Upper lobe of left lung (tissue), 6 donors: ENCODE results near the gene MRPL43. TPM values are rescaled to one million over a fixed set of nuclear protein-coding genes. Genes with fewer than 3 reads are reported as not detected.

ENCODE experiments used
- ATAC-seq, 2 donors: fragments of 200-7000 bp; cut with Tn5 transposase; one replicate each; pipeline ENCODE4 v1.9.1; 2022; ENCODE audit warnings: mild to moderate bottlenecking in 2 of 2, moderate library complexity in 2 of 2; ENCODE audit not compliant: low FRiP score in 2 of 2
- DNase-seq, 2 donors: peaks; one replicate each; pipeline ENCODE4 v3.0.0-alpha.2; 2019 to 2020
- H3K27ac ChIP-seq, 4 donors: fragments of 200-600 bp; sonication (generic); one replicate each; pipeline ENCODE4 v1.5.1; 2016 to 2019
- H3K27me3 ChIP-seq, 4 donors: fragments of 200-600 bp; sonication (generic); one replicate each; pipeline ENCODE4 v1.5.1; 2017 to 2019
- H3K36me3 ChIP-seq, 4 donors: fragments of 200-600 bp; sonication (generic); one replicate each; pipeline ENCODE4 v1.5.1; 2016 to 2019
- H3K4me1 ChIP-seq, 4 donors: fragments of 200-600 bp; sonication (generic); one replicate each; pipeline ENCODE4 v1.5.1; 2018 to 2019
- H3K4me3 ChIP-seq, 4 donors: fragments of 200-600 bp; sonication (generic); one replicate each; pipeline ENCODE4 v1.5.1; 2017 to 2019; ENCODE audit warnings: mild to moderate bottlenecking in 2 of 4, moderate library complexity in 1 of 4
- H3K9me3 ChIP-seq, 4 donors: fragments of 200-600 bp; sonication (generic); one replicate each; pipeline ENCODE4 v1.5.1; 2018 to 2019
- EP300 ChIP-seq, 4 donors: sonication (generic); formaldehyde crosslinking; IDR thresholded peaks; one replicate each; pipeline ENCODE4 v1.5.1; 2017; ENCODE audit warnings: antibody characterized with exemption in 4 of 4, control low read depth in 2 of 4
- POLR2A ChIP-seq, 4 donors: fragments of 450-650 bp; IDR thresholded peaks; one replicate each; pipeline ENCODE4 v1.5.1; 2016 to 2017; ENCODE audit warnings: antibody characterized with exemption in 4 of 4, mild to moderate bottlenecking in 2 of 4
- POLR2AphosphoS5 ChIP-seq, 2 donors: sonication (generic); formaldehyde crosslinking; IDR thresholded peaks; one replicate each; pipeline ENCODE4 v1.5.1; 2017; ENCODE audit warnings: antibody characterized with exemption in 2 of 2
- WGBS, 2 donors: methylation state at CpG; one replicate each; pipeline ENCODE4 v1.1.5; 2017 to 2018; 5-methylcytosine and 5-hydroxymethylcytosine counted together
- total RNA-seq, 6 donors: library from RNA; depleted of rRNA in 4 of 6; stranded (reverse); fragments of >200 nt in 4 of 6; gene quantifications; one replicate each; pipeline versions ENCODE4 v1.1.0 to v1.2.1, GENCODE V29; 2016 to 2021
- TF ChIP-seq, protein P1 (sequence below), 6 experiments: fragments of 450-650 bp in 4 of 6; fragments of 200-600 bp in 2 of 6; sonication (generic) in 2 of 6; IDR thresholded peaks; one replicate each; pipeline ENCODE4 v1.5.1; 2016 to 2019; ENCODE audit warnings: antibody characterized with exemption in 6 of 6
- donor health status: DM: no; HTN: no; CAD: no; lungs with moderate emphysema.
- donor health status: DM: no; HTN: yes; CAD: no; lungs with severe emphysema.

The MRPL43 gene
- total RNA-seq, 6 donors from 2014 or later: 40.2 to 72.1 (median 63.5) TPM

DNA sequence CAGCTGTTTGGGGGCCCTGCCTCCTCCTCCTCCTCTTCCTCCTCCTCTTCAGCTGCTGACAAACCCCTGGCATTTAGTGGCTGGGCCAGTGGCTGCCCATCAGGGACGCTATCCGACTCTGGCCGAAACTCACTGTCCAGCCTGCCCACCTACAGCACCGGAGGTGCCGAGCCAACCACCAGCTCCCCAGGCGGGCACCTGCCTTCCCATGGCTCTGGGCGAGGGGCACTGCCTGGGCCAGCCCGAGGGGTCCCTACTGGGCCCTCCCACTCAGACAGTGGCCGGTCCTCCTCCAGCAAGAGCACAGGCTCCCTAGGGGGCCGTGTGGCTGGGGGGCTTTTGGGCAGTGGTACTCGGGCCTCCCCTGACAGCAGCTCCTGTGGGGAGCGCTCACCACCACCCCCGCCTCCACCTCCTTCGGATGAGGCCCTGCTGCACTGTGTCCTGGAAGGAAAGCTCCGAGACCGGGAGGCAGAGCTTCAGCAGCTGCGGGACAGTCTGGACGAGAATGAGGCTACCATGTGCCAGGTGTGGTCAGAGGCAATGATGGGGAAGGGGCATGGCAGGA, 16.4 kb upstream of the MRPL43 start:
- peak overlapping the region in 3 of 4 donors; percentile 32 to 100 (median 64) for H3K27ac ChIP-seq
- H3K4me1 ChIP-seq: peaks cover 39 to 68% (median 43%) of the 10 kb centered on the region in 4 donors

DNA sequence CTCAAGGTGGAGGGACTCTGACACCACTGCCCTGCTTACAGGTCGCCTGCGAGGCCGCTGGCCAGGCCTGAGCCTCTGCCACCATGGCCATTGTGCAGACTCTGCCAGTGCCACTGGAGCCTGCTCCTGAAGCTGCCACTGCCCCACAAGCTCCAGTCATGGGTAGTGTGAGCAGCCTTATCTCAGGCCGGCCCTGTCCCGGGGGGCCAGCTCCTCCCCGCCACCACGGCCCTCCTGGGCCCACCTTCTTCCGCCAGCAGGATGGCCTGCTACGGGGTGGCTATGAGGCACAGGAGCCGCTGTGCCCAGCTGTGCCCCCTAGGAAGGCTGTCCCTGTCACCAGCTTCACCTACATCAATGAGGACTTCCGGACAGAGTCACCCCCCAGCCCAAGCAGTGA, 15.2 kb upstream of the MRPL43 start:
- WGBS, 2 donors: 80 to 92% methylated on average over 1 to 11 of the region's 11 CpGs
- no peak for TF ChIP-seq EP300 (IDR thresholded peaks at IDR 0.05)
- peak overlapping the region; percentile 95 to 100 (median 98) for H3K27ac ChIP-seq
- peaks cover 45 to 76% (median 49%) of the 10 kb centered on the region in 4 donors for H3K4me1 ChIP-seq
- peaks cover 8 to 51% (median 27%) of the 10 kb centered on the region in 4 donors for H3K36me3 ChIP-seq
- no peak overlapping the region for H3K4me3 ChIP-seq
- ATAC-seq: no peak
- no peaks in the 10 kb centered on the region for H3K27me3 ChIP-seq
- no peak for DNase-seq
- H3K9me3 ChIP-seq: no peaks in the 10 kb centered on the region

More for the DNA sequence above, 16.4 kb upstream of the MRPL43 start:
- Histone ChIP-seq H3K4me3 (no peak overlapping the region), H3K36me3 (peaks cover 8 to 52% (median 27%) of the 10 kb centered on the region in 4 donors), H3K9me3 (no peaks in the 10 kb centered on the region), H3K27me3 (no peaks in the 10 kb centered on the region)
- 94 to 95% methylated on average over 8 to 16 of the region's 18 CpGs for WGBS, 2 donors
- TF ChIP-seq POLR2AphosphoS5 (IDR thresholded peaks at IDR 0.05) (no peak), POLR2A (IDR thresholded peaks at IDR 0.05) (no peak), EP300 (IDR thresholded peaks at IDR 0.05) (no peak)
- TF ChIP-seq, protein P1, sequence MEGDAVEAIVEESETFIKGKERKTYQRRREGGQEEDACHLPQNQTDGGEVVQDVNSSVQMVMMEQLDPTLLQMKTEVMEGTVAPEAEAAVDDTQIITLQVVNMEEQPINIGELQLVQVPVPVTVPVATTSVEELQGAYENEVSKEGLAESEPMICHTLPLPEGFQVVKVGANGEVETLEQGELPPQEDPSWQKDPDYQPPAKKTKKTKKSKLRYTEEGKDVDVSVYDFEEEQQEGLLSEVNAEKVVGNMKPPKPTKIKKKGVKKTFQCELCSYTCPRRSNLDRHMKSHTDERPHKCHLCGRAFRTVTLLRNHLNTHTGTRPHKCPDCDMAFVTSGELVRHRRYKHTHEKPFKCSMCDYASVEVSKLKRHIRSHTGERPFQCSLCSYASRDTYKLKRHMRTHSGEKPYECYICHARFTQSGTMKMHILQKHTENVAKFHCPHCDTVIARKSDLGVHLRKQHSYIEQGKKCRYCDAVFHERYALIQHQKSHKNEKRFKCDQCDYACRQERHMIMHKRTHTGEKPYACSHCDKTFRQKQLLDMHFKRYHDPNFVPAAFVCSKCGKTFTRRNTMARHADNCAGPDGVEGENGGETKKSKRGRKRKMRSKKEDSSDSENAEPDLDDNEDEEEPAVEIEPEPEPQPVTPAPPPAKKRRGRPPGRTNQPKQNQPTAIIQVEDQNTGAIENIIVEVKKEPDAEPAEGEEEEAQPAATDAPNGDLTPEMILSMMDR (IDR thresholded peaks at IDR 0.05): no peak
- DNase-seq (peak in 1 of 2 donors; percentile 74), ATAC-seq (no peak)

DNA sequence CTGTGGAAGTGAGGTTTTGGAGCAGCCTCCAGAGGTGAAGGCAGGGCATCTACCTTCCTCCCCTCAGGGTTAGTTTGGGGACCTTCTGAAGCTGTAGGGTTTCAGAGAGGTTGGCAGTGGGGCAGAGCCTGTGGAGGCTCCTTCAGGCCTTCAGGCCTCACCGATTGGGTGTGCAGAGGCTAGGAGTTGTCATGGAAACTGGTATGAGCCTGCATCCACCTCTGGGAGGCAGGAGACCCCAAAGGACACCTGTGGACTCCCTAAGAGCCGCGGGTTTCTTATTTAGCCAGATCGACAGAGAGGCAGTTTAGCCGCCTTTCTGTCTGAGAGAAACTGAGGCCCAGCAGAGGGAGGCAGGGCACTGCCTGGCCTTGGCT, 14.3 kb upstream of the MRPL43 start:
- no peaks in the 10 kb centered on the region for H3K27me3 ChIP-seq
- ATAC-seq (no peak), DNase-seq (no peak)
- no peak for TF ChIP-seq POLR2AphosphoS5 (IDR thresholded peaks at IDR 0.05)
- TF ChIP-seq, protein P1 (IDR thresholded peaks at IDR 0.05): no peak
- WGBS, 2 donors: 65% methylated on average over 5 of the region's 5 CpGs; no CpG with 5 or more reads in 1 of the 2 donors
- H3K27ac ChIP-seq: peak overlapping the region; percentile 95 to 100 (median 98)
- peaks cover 47 to 71% (median 52%) of the 10 kb centered on the region in 4 donors for H3K4me1 ChIP-seq
- no peaks in the 10 kb centered on the region for H3K9me3 ChIP-seq
- peak overlapping the region in 2 of 4 donors; percentile 16 to 62 for H3K4me3 ChIP-seq
- peaks cover 8 to 43% (median 22%) of the 10 kb centered on the region in 4 donors for H3K36me3 ChIP-seq

DNA sequence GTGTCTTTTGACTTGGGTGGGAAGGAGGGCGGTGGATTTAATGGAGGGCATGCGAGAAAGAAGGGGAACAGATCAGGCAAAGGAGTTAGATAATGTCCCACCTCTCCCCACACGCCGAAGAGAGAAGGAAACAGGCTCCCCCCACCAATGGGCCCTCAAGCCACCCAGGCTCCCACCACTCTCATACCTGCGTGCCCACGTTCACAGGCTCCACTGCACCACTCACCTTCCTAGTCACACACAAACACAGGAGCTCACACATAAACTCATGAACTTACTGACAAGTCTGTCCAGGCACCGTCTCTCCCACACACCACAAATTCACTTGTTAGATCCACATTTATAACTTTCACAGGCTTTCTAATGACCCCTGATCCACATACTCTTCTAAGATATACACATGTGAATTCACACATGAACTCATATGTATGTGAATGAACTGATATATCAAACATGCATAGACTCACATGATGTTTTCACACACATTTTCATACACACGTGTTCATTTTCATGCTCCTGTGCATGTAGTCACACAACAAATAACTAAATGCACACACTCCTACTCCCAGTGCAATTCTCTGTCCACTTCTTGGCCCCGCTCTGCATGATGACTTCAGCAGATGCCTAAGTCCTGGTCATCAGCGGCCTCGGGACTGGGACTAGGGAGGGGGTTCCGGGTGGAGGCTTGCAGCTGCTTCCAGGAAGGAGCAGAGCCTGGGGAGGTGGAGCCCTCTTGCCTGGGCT, 13.8 kb upstream of the MRPL43 start:
- ATAC-seq: peak; percentile 38 to 51

More for the DNA sequence above, 13.8 kb upstream of the MRPL43 start:
- H3K27me3 ChIP-seq: no peaks in the 10 kb centered on the region
- peaks cover 8 to 37% (median 20%) of the 10 kb centered on the region in 4 donors for H3K36me3 ChIP-seq
- H3K27ac ChIP-seq: peak overlapping the region; percentile 95 to 100 (median 98)
- peak; percentile 92 to 93 for TF ChIP-seq POLR2AphosphoS5 (IDR thresholded peaks at IDR 0.05)
- TF ChIP-seq EP300 (IDR thresholded peaks at IDR 0.05): peak in 1 of 4 donors; percentile 51
- TF ChIP-seq, protein P1 (IDR thresholded peaks at IDR 0.05): peak in 1 of 6 experiments; percentile 10
- TF ChIP-seq POLR2A (IDR thresholded peaks at IDR 0.05): peak in 2 of 4 donors; percentile 45 to 63
- 28 to 31% methylated on average over 12 of the region's 12 CpGs for WGBS, 2 donors
- H3K9me3 ChIP-seq: no peaks in the 10 kb centered on the region
- H3K4me1 ChIP-seq: peaks cover 52 to 71% (median 58%) of the 10 kb centered on the region in 4 donors
- DNase-seq: peak in 1 of 2 donors; percentile 85
- H3K4me3 ChIP-seq: peak overlapping the region in 3 of 4 donors; percentile 62 to 82 (median 73)
